OCI-LY3 (cell line): ENCODE measurements around the gene LYAR.

Experiments
- CTCF ChIP-seq: fragments of 200-600, 300-600 bp; sonication (generic); IDR thresholded peaks from 2 replicates; pipeline ENCODE4 v1.5.1; 2014; ENCODE audit warnings: antibody characterized with exemption, low read length, low read depth
- EZH2phosphoT487 ChIP-seq: fragments of 200-600 bp; shearing (Covaris generic); IDR thresholded peaks from 2 replicates; pipeline ENCODE4 v1.6.1; 2018; ENCODE audit warnings: antibody characterized with exemption, mixed run types, low read depth

GRCh38 chr4:4245172-4245571, 44.8 kb downstream of the LYAR start:
- TF ChIP-seq CTCF, result no peak
- TF ChIP-seq EZH2phosphoT487, result no peak
